HG03469 (cell line): Measurements from ENCODE around the gene TCF4.

Experiments
- ATAC-seq: cut with Tn5 transposase; IDR thresholded peaks from one replicate; pipeline ENCODE4 v1.9.1; 2021; ENCODE audit warnings: mild to moderate bottlenecking, moderate library complexity, moderate number of reproducible peaks; ENCODE audit not compliant: unreplicated experiment

Gene TCF4

GRCh38 chr18:55249550-55249949 lies 338.4 kb downstream of the TCF4 start:
- ATAC-seq = peak; percentile 40

DNA sequence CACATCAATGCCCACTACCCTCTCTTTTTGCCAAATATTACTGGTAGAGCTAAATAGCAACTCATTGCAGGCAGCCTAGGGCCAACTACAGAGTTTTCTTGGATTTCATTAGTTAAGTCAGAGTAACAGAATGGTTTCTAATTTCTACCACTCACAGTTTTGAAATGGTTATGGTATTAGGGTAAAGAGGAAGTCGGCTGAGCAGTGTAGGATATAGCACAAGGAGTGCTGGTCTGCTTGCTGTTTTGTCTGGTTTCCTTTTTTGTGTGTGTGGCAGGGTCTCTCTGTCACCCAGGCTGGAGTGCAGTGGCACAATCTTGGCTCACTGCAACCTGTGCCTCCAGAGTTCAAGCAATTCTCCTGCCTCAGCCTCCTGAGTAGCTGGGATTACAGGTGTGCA lies 339.5 kb downstream of the TCF4 start:
- ATAC-seq = no peak

GRCh38 chr18:55247032-55247431 lies 341.0 kb downstream of the TCF4 start:
- ATAC-seq = no peak

GRCh38 chr18:55246278-55246677 lies 341.7 kb downstream of the TCF4 start:
- ATAC-seq = no peak

DNA sequence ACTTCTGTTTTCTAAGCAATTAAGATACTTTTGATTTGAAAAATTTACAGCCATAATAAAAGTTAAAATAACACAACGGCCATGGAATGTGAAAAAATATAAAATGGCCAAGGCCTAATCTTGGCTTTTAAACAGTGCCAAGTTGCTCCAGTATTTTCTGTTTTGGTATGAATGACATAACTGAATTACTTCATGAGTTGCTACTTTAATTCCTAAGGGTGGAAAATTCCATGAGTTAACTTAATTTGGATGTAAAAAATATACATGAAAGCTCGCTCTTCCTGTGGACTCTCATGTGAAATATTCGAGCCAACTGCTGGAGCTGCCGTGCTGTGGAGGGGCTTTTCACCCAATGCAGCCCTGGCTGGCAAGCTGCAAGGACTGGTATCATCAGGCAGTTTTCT lies 342.8 kb downstream of the TCF4 start:
- ATAC-seq = no peak

DNA sequence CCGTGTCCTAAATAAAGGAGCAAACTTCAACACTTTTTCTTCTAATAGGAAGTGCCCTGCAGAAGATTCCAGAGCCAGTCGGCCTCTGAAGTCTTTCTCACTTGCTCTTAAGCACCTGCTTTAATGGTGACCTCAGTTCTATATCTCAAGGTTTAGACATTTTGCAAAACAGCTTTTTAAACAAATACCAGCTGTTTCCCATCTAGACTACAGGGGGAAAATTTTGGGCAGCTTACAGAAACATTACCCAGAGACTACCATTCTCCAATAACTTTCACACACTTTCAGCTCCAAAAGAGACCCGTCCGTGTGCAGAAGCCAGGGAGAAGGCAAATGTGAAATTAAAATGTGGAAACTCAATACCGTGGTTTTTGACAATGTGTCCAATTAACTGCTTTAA lies 343.4 kb downstream of the TCF4 start:
- ATAC-seq = no peak

DNA sequence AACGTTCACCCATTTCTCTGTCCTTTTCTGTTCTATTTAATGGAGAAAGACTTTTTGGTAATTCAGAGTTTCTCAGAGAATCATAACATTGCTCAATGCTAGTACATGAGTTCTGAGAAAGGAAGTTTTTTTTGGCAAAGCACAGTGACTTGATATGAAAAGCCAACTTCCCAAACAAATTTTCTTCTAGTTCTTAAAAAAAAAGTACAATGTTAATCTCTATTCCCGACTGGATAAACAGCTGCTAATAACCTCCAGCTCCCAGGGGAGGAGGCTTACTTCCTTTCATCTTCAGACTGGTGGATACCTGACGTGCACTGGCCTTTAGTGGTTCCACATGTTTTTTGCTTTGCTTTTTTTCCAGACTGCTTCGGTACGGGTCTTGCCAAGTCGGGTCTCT lies 344.1 kb downstream of the TCF4 start:
- ATAC-seq = no peak

DNA sequence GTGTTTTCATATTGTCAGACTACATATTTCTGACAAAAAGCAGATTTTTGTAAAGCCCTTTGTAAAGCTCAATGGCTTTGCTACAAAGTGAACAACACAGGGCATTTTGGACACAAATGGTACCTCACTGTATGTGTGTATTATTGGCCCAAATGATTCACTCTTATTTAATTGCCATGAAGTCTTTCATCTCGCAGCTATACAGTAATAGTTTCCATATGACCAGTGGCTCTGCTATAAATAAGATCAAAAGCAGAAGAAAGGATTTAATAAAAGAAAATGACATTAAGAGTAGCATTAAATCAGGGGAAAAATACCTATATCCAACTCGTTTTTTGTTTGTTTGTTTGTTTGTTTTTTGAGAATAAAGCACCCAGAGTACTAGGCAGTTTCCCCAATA lies 344.7 kb downstream of the TCF4 start:
- ATAC-seq = no peak

- peak; percentile 35 for ATAC-seq
These were observed 347.0 kb downstream of the TCF4 start for GRCh38 chr18:55240978-55241377.

DNA sequence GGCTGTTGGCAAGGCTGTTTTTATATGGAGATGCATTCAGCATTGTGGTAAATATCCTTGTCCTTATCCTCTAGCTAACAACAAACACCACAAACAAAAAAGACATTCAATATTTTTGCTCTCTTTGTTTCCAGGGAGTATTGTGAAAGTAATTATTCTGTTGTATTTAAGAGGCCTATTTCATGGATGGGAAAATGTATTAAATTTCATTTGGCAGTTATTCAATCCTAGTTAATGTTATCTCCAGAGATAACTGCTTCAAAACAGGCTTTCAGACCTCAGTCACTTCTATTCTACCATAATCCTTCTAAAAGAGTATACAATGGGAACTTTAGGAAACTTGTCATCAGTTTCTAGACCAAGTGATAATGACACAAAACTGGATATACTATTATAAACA lies 348.3 kb downstream of the TCF4 start:
- ATAC-seq = no peak

- ATAC-seq = no peak
These were observed 350.3 kb downstream of the TCF4 start for GRCh38 chr18:55237660-55238059.

DNA sequence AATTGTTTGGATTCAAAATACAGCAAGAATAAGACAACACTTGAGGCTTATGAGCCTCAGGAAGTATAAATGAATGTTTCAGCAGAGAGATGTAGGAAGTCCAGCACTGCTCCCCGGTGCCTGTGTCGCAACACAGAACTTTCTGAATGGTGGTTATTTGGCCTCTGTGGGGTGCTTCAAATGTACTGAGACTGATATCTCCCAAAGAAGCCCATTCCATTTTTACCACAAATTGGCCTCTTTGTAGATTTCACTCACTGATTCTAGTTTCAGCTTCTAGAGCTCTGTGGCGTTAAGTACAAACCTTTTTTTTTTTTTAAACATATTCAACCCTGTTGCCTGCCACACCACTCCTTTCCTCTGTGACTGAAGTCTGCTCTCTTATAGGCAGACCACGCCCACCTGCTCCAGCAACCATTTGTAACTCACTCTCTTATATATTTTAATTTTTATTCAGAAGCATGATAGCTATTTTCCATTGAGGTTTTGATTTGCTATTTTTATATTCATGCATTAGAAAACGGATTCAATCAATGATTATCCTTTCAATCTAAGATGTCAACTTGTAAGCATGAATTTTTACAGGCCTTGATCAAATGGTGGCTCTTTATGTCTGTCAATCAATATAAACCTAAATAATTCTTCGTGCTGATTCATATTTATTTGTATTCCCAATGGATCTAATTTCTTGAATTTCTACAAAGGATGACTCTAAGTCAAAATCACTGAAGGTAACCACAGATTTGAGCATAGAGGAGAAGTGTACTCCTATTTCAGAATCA lies 351.7 kb downstream of the TCF4 start:
- ATAC-seq = peak; percentile 43

DNA sequence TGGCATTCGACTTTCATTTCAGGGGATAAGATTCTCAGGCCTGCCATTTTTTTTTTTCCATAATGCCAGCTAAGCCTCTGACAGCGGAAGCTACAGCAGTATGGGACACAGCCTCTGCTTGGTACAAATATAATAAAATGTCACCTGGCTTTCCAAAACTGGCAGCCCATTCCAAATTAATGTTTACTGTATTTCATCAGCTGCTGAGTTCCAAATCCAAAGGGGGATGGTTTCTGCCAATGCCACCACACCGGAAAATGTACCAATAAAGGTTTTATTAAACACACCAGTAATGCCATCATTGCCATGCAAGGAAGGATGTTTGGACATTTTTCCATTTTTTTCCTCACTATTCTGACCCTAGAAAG lies 352.9 kb downstream of the TCF4 start:
- ATAC-seq = no peak

- peak; percentile 53 for ATAC-seq
These were observed 353.5 kb downstream of the TCF4 start for GRCh38 chr18:55234366-55235093.

GRCh38 chr18:55233857-55234256 lies 354.1 kb downstream of the TCF4 start:
- ATAC-seq = no peak

GRCh38 chr18:55232506-55232905 lies 355.5 kb downstream of the TCF4 start:
- no peak for ATAC-seq

DNA sequence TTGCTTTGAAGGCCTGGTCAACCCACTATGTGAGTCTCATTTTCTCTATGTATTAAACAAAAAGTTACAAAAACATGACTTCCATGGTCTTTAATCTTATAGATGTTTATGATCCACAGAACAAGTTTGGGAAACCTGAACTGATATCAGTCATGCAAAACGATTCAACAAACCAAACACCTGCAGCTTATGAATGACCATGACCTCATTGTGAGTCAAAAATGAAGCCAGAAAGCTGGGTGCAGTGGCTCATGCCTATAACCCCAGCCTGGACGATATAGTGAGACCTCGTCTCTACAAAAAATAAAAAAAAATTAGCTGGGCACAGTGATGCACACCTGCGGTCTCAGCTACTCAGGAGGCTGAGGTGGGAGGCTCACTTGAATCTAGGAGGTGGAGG lies 358.3 kb downstream of the TCF4 start:
- no peak for ATAC-seq

- ATAC-seq = no peak
These were observed 359.3 kb downstream of the TCF4 start for GRCh38 chr18:55228707-55229106.

DNA sequence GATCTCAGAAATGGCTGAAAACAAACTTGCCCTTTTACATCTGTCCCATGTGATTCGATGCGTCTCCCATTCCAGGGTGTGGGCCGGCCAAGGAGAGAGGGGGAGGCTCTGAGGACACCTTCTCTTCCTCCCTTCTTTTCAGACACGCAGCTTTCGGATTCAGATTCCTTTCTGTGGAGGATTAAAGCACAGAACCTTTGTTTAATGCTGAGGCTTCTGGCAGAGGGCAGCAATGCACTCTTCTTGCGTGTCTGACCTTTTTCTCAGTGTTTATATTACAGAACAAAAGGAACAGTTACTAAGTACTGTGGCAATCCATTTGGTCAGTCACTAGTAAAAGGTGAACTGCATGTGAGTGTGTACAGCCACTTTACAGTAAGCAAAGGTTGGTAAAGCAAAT lies 359.8 kb downstream of the TCF4 start:
- no peak for ATAC-seq

DNA sequence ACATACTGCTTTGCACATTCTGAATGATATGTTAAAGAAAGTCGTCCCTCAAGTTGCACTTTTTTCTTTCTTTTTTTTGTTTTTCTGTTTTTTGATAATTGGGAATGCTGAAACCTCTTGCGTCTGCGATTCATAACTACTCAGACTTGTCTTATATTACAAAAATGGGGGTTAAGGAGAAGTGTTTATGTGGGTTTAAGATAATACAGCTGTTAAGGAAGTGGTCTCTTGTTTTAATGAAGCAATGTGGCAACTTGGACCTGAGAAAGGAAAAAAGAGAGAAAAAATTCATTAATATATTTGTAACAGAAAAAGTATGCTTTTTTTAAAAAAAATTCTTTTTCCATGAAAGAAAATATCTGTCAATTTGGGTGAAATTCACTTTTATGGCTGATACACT lies 360.2 kb downstream of the TCF4 start:
- no peak for ATAC-seq

DNA sequence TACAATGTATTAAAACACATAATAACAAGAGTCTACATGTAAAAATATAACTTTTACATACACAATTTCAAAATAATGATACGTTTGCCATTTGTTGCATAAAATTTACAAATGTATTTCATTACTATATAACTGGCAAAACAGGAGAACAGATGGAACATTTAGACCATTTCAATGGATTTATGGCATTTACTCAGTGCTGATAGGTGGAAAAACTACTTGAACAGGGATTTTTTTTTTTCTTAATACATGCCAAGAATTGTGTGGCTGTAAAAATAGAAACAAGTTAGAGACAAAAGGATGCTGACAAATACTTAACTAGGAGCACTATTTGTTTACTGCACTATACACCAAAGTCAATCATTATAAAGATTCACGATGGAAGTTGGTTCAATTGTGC lies 361.9 kb downstream of the TCF4 start:
- ATAC-seq = no peak

- ATAC-seq = no peak
These were observed 363.8 kb downstream of the TCF4 start for GRCh38 chr18:55224086-55224625.
